ENCODE data around the gene PGAP6. TPM values are rescaled to one million over a fixed set of nuclear protein-coding genes. Genes with fewer than 3 reads are reported as not detected.

PGAP6 gene
- total and polyA plus RNA-seq, 9 of the 15 experiments (the other 6 are each of a cell fraction or from before 2014, with no cell fraction given): 0.45 to 50.2 (median 39.3) TPM

GRCh38 chr16:391885-392335 lies 10.1 kb upstream of the PGAP6 start (continued):
- TF ChIP-seq RCOR1 (IDR thresholded peaks at IDR 0.05; ENCODE audit: borderline replicate concordance in 1 of 2, low read depth in 2 of 2, low read length in 2 of 2) (peak in 1 of 2 experiments; percentile 90; a peak in 2 of 4 replicates), MCM2 (IDR thresholded peaks at IDR 0.05; ENCODE audit: low read depth) (no peak), JUN (IDR thresholded peaks at IDR 0.05; ENCODE audit: borderline replicate concordance, low read depth, low read length) (no peak; the same call in 1 of the 2 replicates), JUN (CRISPR knock-in tag; IDR thresholded peaks at IDR 0.05; ENCODE audit: borderline replicate concordance) (peak; percentile 62; the same call in 1 of the 2 replicates), ZBTB7A (IDR thresholded peaks at IDR 0.05; ENCODE audit: borderline replicate concordance, control insufficient read depth, low read depth, low read length) (peak; percentile 62; the same call in 1 of the 2 replicates), IFI16 (CRISPR knock-in tag; IDR thresholded peaks at IDR 0.05) (no peak), ID3 (CRISPR knock-in tag; IDR thresholded peaks at IDR 0.05) (no peak), ID3 (tag; IDR thresholded peaks at IDR 0.05) (peak; percentile 42; the same call in 1 of the 2 replicates), RAD21 (CRISPR knock-in tag; conservative IDR thresholded peaks at IDR 0.05 in 1 of 2, IDR thresholded peaks at IDR 0.05 in 1 of 2) (peak; percentile 22 to 79; a peak in 3 of 4 replicates), RBM17 (IDR thresholded peaks at IDR 0.05; ENCODE audit: borderline replicate concordance, low read depth, low read length) (no peak), FUS (optimal IDR thresholded peaks at IDR 0.05; ENCODE audit: low read depth, low read length) (no peak), PTBP1 (IDR thresholded peaks at IDR 0.05; ENCODE audit: low read depth, low read length) (peak; percentile 69; the same call in 1 of the 2 replicates), CREB1 (IDR thresholded peaks at IDR 0.05) (no peak), CREB1 (CRISPR knock-in tag; IDR thresholded peaks at IDR 0.05) (peak; percentile 45; the same call in 1 of the 2 replicates), CEBPG (CRISPR knock-in tag; IDR thresholded peaks at IDR 0.05) (no peak; the same call in 1 of the 2 replicates), CEBPG (tag; conservative IDR thresholded peaks at IDR 0.05 in 1 of 2, IDR thresholded peaks at IDR 0.05 in 1 of 2) (no peak), CBX5 (IDR thresholded peaks at IDR 0.05; ENCODE audit: borderline replicate concordance, low read depth) (peak; percentile 75), TBP (optimal IDR thresholded peaks at IDR 0.05; ENCODE audit: low read depth, low read length) (no peak), ARID3B (CRISPR knock-in tag; IDR thresholded peaks at IDR 0.05; ENCODE audit: borderline replicate concordance) (no peak), NCOA4 (IDR thresholded peaks at IDR 0.05; ENCODE audit: partially characterized antibody) (no peak), SREBF2 (CRISPR knock-in tag; IDR thresholded peaks at IDR 0.05) (no peak), ZNF764 (CRISPR knock-in tag; IDR thresholded peaks at IDR 0.05; ENCODE audit: low read depth) (no peak), TEAD4 (IDR thresholded peaks at IDR 0.05; ENCODE audit: low read length) (peak; percentile 14; the same call in 1 of the 2 replicates), TEAD4 (CRISPR knock-in tag; IDR thresholded peaks at IDR 0.05; ENCODE audit: borderline replicate concordance) (no peak), FOS (IDR thresholded peaks at IDR 0.05; ENCODE audit: extremely low read depth, insufficient read length) (no peak), ATF1 (CRISPR knock-in tag; IDR thresholded peaks at IDR 0.05) (0 out of 2 replicates have a peak, but pooled peaks have one; percentile 14), ATF1 (tag; IDR thresholded peaks at IDR 0.05) (peak; percentile 44)

Measured in K562 (cell line).